HG03354 (cell line): ENCODE results near the gene SCFD1.
"Not testable (repeated sequence)": the region's sequence is repeated elsewhere in the genome, so short reads cannot be mapped to it uniquely, and the experiment has no call there.

Experiments
- ATAC-seq: cut with Tn5 transposase; IDR thresholded peaks from one replicate; pipeline ENCODE4 v1.9.1; 2021; ENCODE audit warnings: mild to moderate bottlenecking; ENCODE audit not compliant: unreplicated experiment, poor library complexity, severe bottlenecking

Gene SCFD1

GRCh38 chr14:30657050-30657449 lies 34.9 kb downstream of the SCFD1 start:
- ATAC-seq, result no peak

DNA sequence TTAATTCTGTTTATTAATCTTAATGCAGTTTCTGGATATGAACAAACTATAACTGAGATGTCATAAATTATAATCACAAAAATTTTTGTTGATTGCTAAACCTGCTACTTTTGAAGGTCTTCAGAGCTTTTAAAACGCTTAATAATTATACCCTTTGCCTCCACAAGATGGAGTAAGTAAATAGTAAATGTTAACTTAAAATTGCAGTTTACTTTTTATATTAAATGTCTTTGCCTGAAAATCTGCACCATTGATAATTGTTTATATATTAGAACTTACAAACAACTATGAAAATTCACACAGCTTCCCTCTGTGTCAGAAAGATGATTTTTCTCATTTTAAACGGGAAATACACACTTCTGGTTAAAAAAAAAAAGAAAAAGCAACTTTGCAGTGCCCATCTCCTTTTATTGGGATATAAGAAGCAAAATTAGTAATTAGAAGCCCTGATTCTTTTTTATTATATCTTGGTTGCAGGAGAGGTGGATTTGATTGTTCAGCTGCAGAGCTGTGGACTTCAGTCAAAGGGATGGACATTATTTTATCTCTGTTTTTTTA lies 35.6 kb downstream of the SCFD1 start:
- ATAC-seq, result no peak

DNA sequence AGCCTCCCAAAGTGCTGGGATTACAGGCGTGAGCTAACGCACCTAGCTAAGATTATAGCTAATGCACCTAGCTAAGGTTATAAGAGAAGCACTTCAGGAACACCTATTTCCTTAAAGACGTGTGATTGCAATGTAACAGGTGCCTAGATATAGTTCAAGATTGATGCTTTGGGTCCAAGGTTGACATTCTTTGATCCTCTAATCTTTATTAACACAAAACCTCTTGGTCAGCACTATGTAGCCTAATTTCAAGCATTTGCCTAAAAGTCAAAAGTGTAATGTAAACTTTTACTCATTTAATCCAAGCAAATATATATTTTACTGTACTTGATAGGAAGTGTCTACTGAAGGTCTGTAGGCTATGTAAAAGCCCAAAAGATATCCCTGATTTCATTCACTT lies 36.5 kb downstream of the SCFD1 start:
- no peak for ATAC-seq

GRCh38 chr14:30669594-30669993 lies 47.5 kb downstream of the SCFD1 start:
- no peak for ATAC-seq

GRCh38 chr14:30673071-30673470 lies 51.0 kb downstream of the SCFD1 start:
- ATAC-seq, result no peak

GRCh38 chr14:30678926-30679431 lies 56.9 kb downstream of the SCFD1 start:
- ATAC-seq, result no peak

- ATAC-seq, result no peak
These were observed 57.9 kb downstream of the SCFD1 start for GRCh38 chr14:30680036-30680435.

DNA sequence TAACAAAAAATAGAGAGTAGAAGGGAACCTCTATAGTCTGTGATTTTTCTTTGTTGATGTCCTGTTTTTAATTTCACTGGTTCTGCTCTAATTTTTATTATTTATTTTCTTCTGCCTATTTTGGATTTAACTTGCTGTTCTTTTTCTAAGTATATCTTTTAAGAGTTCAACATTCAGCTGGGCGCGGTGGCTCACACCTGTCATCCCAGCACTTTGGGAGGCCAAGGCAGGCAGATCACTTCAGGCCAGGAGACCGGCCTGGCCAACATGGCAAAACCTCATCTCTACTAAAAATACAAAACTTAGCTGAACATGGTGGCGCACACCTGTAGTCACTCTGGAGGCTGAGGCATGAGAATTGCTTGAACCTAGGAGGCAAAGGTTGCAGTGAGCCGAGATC lies 58.7 kb downstream of the SCFD1 start:
- ATAC-seq, result not testable (repeated sequence)

- no peak for ATAC-seq
These were observed 59.7 kb downstream of the SCFD1 start for GRCh38 chr14:30681752-30682355.

- not testable (repeated sequence) for ATAC-seq
These were observed 68.6 kb downstream of the SCFD1 start for GRCh38 chr14:30690487-30691355.

DNA sequence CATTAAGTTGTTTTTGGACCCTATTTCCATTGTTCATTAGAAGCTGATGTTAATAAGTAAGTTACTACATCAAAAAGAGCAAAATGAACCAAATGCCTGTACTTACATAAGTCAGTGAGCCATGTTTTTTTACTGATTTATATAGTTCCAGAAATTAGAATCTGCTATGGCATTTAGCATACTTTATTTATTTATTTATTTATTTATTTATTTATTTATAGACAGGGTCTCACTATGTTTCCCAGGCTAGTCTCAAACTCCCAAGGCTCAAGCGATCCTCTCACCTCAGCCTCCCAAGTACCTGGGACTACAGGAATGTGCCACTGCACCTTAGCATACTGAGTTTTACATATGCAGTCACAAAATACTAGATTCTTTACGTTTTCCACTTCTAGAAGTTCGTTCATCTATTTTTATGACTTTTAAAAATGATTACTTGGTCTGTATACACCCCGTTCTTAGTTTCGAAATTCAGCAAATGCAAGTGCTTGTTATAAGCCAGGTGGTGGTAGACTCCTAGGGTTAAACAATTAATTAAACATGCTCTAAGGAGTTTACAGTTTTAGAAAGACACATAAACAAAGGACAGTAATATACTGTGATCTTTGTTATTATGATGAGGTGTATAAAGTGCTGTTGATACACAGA lies 69.8 kb downstream of the SCFD1 start:
- ATAC-seq, result no peak

DNA sequence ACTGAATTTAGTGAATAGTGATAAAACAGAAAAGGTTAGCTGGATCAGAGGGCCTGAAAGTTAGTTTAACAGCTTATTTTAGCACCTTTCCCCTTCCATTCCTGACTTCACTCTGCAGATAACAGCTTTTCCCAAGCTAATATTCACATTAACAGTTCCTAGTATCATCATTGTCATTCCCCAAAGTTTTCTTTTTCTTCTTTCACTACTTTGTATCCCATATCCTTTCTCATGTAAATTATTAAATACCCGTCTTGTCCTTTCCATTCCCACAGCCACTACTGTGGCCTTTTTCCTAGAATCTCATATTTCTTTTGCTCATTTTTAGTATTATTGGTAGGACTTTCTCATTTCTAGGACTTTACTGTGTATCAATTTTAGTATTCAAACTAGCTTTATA lies 70.5 kb downstream of the SCFD1 start:
- no peak for ATAC-seq

- no peak for ATAC-seq
These were observed 76.3 kb downstream of the SCFD1 start for GRCh38 chr14:30698463-30698862.

DNA sequence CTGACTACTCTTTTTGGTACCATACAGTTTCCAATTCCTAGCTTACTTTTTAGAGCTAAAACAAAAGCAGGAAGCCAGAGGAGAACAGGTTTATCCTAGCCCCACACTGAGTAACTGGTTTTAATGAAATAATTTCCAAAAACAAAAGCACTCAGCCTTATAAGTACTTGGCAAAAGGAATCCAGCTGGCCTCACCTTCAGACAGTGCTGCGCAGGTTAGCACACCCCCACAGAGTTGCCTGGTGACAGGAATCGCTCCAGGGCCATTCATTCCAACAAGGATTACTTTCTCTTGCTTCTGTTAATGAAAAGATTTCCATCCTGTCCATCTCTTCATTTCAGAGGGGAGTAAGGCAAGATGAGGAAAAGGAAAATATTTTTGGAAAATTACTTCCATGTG lies 84.6 kb downstream of the SCFD1 start:
- ATAC-seq, result no peak

GRCh38 chr14:30708157-30708556 lies 86.0 kb downstream of the SCFD1 start:
- no peak for ATAC-seq

GRCh38 chr14:30709201-30709600 lies 87.1 kb downstream of the SCFD1 start:
- no peak for ATAC-seq

GRCh38 chr14:30710876-30711275 lies 88.8 kb downstream of the SCFD1 start:
- no peak for ATAC-seq

- no peak for ATAC-seq
These were observed 97.0 kb downstream of the SCFD1 start for GRCh38 chr14:30719137-30719536.

DNA sequence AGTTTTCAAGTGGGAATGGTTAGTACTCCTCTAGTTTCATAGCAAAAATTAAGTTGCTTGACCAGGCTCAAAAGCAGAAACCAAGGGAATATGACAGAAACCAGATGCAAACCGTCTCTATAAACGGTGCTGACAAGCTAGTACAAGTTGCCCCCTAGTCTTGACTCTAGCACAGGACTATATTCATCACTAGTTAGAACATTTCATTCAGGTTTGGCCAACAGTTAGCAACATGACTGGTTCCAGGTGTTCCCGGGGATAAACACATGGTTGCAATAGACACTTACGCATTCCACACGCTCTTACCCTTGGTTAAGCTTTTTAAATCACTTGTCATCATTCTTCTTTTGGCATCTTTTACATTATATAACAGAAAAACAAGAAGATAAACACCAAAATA lies 103.6 kb downstream of the SCFD1 start:
- ATAC-seq, result no peak

DNA sequence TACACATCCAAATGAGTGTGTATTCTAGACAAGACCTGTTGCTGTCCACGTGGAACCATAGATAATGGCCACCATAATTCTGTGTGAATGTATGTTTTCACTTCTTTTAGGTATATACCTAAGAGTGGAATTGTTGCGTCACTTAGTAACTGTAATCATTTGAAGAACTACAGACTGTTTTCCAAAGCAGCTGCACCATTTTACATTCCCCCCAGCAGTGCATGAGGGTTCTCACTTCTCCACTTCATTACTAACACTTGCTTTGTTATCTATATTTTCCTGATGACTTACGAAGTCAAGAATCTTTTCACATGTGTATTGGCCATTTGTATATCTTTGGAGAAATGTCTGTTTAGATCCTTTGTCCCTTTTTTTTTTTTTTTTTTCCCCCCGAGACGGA lies 106.4 kb downstream of the SCFD1 start:
- no peak for ATAC-seq
